ENCODE measurements around the gene UBR3.

Gene UBR3

DNA sequence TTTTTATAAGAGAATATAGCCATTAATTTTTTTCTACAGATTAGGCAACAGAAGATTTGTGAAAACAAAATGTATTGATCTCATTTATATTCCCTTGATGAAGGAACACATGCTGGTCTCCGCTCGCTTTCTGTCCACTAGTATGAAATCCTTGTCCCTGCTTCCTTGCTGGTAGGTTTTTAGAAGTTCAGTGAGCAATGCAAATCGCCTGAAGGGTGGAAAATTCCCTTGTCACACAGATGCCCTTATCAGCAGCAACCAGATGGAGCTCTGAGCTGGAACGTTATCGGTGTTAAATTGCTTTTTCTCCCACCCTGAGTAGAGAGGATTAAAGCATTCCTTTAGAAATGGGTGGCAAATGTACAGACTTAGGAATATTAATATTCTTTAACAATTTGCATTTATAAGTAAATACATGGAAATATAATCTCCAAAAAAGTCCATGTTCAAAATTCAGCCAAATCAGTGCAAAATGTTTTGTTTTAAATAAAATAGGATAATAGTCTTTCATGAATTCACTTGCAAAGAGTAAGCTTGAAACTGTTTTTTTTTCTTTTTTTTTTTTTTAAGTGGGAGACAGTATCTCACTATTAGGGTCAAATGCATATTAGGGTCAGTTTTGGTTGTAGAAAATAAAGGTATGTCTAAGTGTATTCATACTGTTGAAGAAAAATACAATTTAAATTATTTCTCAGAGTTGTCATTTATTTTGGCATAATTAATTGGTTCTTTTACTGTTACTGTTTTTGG is 186.7 kb downstream of the UBR3 start:
- no peak for DNase-seq

DNA sequence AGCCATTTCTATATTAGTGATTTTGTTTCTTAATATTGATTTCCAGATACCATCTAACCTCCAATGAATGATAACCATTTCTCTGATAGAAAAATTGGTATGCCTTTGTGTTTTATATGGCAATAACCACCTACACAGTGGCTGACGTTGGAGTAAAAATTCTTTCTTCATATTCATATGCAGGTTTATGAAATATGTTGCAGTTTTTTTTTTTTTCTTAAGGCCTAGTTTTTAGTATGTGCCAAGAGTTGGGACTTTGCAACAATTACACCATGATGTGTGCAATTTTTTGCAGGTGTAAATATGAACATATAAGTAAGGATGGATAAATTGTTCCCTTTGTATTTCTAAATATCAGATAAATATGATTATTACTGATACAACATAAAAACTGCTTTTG is 187.5 kb downstream of the UBR3 start:
- DNase-seq, result no peak

- DNase-seq, result no peak
Observed at GRCh38 chr2:170017860-170018532, 190.7 kb downstream of the UBR3 start.

DNA sequence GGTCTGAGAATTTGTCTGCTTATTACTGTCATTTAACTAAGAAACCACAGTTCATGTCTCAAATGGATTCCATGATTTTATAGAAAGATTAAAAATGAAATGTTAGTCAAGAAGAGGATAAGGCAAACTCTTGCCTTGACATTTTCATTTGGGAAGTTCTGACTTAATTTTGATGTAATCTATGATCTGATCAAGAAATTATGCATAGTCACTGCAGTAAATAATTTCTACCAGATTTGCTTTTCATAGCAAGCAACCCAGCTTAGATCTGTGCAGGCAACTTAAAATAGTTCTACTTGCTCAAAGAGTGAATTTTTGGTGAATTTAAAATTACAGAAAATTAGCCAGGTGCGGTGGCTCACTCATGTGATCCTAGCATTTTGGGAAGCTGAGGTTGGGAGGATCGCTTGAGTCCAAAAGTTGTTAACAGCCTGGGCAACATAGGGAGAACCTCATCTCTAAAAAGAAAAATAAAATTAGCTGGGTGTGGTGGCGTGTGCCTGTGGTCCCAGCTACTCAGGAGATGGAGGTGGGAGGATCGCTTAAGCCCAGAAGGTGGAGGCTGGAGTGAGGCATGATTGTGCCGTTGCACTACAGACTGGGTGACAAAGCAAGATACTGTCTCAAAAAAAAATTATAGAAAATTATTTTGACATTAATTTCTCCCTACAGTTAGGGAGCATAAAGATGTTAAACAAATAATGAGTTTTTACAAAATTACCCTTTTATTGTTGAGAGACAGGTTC is 192.0 kb downstream of the UBR3 start:
- DNase-seq, result no peak

- DNase-seq, result no peak
Observed at GRCh38 chr2:170020777-170021176, 193.5 kb downstream of the UBR3 start.

- peak; percentile 92 for DNase-seq
Observed at GRCh38 chr2:170022692-170023091, 195.4 kb downstream of the UBR3 start.

DNA sequence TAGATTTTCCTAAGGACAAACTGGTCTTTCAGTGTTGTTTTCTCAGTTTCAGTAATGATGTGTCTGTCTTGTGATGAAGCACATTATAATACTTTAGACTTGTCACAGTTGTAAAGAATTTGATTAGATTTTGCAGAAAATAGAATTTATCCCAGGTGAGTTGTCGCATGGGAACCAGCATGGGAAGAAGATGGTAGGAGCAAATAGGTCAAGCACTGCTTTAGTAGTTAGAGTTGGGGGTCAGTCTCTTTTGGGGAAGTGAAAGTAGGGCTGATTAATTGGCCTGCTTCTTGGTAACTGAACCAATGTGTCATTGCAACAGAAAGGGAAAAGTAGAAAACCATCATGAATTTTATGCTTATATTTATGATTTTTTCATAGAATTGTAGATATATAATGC is 197.5 kb downstream of the UBR3 start:
- no peak for DNase-seq

DNA sequence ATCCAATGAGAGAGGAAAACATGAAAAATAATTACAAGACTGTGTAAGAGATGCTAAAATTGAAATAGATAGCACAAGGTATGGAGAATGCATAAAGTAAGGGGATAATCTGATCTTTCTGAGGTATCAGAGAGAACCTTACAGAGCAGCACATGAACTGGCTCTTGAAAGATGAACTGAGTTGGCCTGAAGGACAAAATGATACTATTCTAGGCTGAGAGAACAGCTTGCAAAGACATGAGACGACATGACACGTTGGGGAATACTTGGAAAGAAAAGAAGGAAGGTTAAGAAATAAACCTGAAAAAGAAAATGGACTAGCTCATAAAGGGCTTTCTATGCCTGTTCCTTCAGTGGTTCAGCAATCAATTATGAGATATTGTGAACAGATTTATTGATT is 198.0 kb downstream of the UBR3 start:
- no peak for DNase-seq

DNA sequence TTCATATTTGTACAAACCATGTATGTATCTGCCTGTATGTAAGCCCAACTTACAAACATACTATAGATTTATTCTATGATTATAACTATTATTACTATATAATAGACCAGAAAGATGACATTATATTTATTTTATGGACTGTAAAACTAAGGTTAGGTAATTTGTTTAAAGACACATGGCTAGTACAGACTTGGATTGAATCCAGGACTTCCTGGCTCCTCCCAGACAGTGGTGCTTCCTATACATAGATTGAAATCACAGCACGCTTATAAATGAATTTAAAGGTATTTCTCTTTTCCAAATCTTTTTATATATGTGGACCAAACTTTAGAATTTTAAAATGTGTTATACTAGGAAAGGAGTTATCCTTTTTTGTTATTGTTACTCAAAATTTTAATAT is 199.1 kb downstream of the UBR3 start:
- no peak for DNase-seq

- no peak for DNase-seq
Observed at GRCh38 chr2:170029551-170029950, 202.3 kb downstream of the UBR3 start.

DNA sequence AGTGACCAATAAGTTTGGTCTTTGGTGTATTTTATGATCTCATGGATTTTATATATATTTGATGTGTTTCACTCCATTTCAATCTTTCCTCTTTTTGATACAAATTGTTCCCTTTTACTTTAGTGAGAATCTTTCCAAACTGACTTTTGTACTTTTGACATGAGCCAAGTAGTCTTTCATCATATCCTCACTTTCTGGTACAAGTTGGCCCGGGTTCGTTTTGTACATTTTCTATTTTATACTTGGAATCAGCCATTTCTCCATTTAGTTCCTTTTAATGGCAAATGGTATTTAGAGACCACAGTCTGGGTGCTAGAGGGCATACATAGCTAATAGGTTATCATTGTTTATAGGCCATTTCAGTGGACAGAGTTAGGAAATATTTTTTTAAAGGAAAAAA is 202.8 kb downstream of the UBR3 start:
- DNase-seq, result no peak

DNA sequence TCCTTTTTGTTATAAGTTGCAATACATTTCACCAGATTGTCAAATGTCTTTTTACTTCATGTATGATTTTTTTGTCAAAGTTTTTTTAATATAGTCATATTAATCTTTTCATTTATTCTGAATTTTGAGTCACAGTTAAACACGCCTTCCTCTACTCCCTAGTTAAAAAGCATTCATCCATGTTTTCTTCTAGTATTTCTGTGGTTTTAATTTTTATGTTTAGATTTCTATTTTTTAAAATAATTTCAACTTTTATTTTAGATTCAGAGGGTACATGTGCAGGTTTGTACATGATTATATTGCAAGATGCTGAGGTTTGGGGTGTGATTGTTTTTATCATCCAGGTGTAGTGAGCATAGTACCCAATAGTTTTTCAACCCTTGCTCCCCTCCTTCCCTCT is 204.0 kb downstream of the UBR3 start:
- no peak for DNase-seq

DNA sequence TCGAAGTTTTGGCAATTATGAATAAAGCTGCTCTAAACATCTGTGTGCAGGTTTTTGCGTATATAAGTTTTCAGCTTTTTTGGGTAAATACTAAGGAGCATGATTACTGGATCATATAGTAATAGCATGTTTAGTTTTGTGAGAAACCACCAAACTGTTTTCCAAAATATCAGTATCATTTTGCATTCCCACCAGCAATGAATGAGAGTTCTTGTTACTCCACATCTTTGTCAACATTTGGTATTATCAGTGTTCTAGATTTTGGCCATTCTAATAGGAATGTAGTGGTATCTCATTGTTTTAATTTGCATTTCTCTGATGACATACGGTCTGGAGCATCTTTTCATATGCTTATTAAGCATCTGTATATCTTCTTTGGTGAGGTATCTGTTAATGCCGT is 207.3 kb downstream of the UBR3 start:
- no peak for DNase-seq

- no peak for DNase-seq
Observed at GRCh38 chr2:170038734-170039133, 211.5 kb downstream of the UBR3 start.

DNA sequence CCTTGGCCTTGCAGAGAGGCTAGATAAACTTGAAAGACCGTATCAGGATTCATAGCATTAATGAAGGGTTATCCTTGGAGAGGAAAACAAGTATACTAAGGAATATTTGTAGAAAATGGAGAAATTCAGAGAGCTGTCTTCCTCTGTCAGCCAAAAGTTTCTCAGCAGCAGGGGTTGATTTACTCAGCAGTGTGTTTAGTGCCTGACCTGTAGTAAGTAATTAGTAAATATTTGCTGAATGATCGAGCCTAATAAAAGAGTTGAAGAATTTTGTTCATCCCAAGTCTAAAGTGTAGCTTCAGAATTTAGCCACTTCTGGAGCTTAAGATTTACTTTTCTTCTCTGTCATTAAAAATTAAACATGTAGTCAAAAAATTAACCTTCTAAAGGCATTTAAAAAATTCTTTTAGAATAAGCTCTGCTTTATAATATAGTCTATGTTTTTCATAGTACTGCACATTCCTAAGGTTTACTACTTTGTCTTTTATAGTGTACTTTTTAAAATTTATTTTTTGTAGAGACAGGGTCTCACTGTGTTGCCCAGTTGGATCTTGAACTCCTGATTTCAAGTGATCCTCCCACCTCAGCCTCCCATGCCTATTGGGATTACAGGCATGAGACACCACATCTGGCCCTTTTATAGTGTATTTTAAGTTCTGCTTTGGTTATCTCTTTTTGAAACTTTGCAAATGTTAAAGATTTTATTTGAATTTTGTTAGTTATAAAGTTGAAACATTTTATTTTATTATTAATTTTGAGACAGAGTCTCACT is 212.3 kb downstream of the UBR3 start:
- no peak for DNase-seq

DNA sequence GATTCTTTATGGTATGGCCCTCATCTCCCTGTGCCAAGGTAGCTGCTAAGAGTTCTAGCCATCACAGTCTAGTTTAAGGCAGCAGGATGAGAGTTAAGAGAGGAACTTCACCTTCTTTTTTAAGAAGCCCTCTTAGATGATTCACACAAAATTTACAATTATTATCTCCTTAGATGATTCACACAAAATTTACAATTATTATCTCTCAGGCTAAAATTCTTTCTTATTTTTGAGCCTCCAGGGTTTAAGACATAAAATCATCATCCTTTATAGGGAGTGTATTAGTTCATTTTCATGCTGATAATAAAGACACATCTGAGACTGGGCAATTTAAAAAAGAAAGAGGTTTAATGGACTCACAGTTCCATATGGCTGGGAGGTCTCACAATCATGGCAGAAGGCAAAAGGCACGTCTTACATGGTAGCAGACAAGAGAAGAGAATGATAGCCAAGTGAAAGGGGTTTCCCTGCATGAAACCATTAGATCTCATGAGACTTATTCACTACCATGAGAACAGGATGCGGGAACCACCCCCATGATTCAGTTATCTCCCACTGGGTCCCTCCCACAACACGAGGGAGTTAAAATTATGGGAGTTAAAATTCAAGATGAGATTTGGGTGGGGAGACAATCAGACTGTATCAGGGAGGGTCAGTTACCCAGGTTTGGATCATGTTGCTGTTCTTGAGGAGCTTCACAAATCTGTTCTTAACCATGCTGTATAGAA is 217.7 kb downstream of the UBR3 start:
- DNase-seq, result no peak

DNA sequence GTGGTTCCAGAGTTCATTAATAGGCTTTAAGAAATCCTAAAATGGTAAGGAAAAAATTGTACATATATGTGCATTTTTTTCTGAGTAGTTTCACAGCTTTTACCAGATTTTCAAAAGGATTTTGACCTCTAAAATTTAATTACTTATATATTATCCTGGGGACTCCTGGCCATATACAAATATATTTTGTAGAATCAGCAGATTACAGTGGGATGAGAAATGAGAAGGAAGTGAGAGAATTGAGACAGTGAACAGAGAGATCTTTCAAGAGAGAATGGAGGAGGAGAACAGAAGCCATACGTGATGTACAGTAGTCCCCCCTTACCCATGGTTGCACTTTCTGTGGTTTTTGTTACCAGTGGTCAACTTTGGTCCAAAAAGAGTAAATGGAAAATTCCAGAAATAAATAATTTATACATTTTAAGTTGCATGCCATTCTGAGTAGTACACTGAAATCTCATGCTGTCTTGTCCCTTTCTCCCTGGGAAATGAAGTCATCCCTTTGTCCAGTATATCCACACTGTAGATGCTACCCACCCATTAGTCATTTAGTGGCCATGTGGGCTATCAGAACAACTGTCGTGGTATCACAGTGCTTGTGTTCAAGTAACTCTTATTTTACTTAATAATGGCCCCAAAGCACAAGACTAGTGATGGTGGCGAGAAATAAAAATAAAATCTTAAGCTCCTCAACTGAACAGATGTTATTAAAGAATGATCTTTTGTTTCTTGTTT is 220.2 kb downstream of the UBR3 start:
- no peak for DNase-seq

DNA sequence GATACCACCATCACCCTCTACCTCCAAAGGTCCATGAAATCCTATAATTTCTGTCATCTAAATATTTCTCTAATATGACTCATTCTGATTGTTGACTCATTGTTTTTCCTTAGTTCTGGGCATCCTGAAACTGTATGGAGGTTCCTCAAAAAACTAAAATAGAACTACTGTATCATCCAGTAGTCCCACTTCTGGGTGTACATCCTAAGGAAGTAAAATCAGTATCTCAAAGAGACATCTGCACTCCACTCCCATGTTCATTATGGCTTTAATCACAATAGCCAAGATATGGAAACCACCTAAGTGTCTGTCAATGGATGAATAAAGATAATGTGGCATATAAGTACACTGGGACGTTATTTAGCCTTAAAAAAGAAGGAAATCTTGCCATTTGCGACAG is 224.9 kb downstream of the UBR3 start:
- no peak for DNase-seq

DNA sequence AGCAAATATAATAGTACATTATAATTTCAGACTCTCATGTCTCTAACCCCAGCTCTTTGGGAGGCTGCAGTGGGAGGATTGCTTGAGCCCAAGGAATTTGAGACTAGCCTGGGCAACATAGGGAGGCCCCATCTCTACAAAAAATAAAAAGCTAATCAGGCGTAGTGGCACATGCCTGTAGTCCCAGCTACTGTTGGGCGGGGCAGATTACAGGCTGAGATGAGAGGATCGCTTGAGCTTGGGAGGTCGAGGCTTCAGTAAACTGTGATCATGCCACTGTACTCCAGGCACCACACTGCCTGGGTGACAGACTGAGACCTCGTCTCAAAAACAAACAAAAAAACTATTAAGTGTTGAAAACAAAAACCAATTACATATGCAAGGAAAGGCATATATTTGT is 227.7 kb downstream of the UBR3 start:
- no peak for DNase-seq

DNA sequence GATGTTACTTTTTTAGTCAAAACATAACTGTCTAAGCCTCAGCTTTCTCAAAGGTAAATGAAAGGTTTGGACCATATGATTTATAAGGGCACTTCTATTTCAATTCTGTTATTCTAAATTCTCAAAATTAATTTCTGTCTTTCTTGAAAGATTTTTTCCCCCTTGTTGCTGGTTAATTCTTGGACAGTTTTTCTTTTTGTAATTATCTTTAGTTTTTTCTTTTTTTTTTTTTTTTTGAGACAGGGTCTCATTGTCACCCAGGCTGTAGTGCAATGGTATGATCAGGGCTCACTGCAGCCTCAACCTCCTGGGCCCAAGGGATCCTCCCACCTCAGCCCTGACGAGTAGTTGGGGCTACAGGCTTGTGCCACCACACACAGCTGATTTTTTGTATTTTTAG is 229.6 kb downstream of the UBR3 start:
- DNase-seq, result no peak

DNA sequence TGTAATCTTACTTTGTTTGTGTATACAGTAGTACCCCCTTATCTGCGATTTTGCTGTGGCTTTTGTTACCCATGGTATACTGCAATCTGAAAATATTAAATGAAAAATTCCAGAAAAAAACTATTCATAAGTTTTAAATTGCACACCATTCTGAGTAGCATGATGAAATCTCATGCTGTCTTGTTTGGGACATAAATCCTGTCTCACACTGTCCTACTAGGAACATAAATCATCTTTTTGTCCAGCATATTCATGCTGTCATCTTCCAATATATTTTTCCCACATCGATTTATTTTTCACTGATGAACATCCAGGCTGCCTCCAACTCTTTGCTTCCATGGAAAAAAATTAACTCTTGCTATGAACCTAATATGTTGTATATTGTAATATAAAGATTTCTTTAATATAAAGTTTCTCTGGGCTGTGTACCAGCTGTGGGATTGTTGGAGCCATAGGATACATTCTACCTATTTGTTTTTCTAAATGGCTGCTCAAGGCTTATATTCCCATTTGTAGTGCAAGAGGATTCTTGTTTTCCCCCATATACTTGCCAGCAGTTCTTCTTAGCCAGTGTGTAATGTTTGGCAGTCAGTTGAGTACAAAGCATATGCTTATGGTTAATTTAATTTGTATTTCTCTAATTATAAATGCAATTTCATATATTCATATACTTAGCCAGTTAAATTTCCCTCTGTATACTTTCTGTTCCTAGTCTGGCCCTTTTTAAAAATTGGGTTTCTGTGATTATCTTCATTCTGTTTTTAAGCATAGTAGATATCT is 236.4 kb downstream of the UBR3 start:
- no peak for DNase-seq
